HG03575 (cell line): ENCODE results near the gene ARPC4.
"Not testable (repeated sequence)": the region's sequence is repeated elsewhere in the genome, so short reads cannot be mapped to it uniquely, and the experiment has no call there.

ENCODE experiments used
- ATAC-seq: cut with Tn5 transposase; IDR thresholded peaks from one replicate; pipeline ENCODE4 v1.9.1; 2021; ENCODE audit not compliant: unreplicated experiment, insufficient number of reproducible peaks, low FRiP score; ENCODE audit errors: extremely low read depth

The ARPC4 gene

GRCh38 chr3:9843715-9844438 lies 51.0 kb downstream of the ARPC4 start, which contains the start of gene RPUSD3:
Gene RPUSD3 (minus strand): TSS chr3:9844008. CDS start chr3:9843990, 18 bp downstream.
- ATAC-seq: no peak

GRCh38 chr3:9846231-9846630 lies 53.3 kb downstream of the ARPC4 start:
- ATAC-seq: no peak

- no peak for ATAC-seq
These were observed 54.1 kb downstream of the ARPC4 start for GRCh38 chr3:9846931-9847488.

GRCh38 chr3:9847870-9848269 lies 55.0 kb downstream of the ARPC4 start:
- not testable (repeated sequence) for ATAC-seq

GRCh38 chr3:9848860-9849259 lies 56.0 kb downstream of the ARPC4 start:
- ATAC-seq: not testable (repeated sequence)

GRCh38 chr3:9851383-9851782 lies 58.5 kb downstream of the ARPC4 start:
- ATAC-seq: not testable (repeated sequence)

GRCh38 chr3:9851926-9852325 lies 59.0 kb downstream of the ARPC4 start:
- not testable (repeated sequence) for ATAC-seq

- no peak for ATAC-seq
These were observed 59.6 kb downstream of the ARPC4 start for GRCh38 chr3:9852528-9852927.

GRCh38 chr3:9854291-9854940 lies 61.5 kb downstream of the ARPC4 start:
- ATAC-seq: not testable (repeated sequence)

- ATAC-seq: no peak
These were observed 62.7 kb downstream of the ARPC4 start for GRCh38 chr3:9855594-9855993.
